GM10266 (cell line): ENCODE measurements around the gene ZDHHC23.
A peak's percentile ranks its signal among the peaks of the same experiment; 100 is the strongest.

Experiments used
- DNase-seq: peaks from one replicate; pipeline ENCODE4 v3.0.0; 2012; ENCODE audit errors: extremely low spot score
- TF ChIP-seq, protein P1 (sequence below): IDR thresholded peaks from 2 replicates; pipeline ENCODE4 v1.5.1; 2012; ENCODE audit warnings: mild to moderate bottlenecking, low read depth; ENCODE audit not compliant: control insufficient read depth, insufficient read depth; ENCODE audit errors: missing control alignments

The ZDHHC23 gene

DNA sequence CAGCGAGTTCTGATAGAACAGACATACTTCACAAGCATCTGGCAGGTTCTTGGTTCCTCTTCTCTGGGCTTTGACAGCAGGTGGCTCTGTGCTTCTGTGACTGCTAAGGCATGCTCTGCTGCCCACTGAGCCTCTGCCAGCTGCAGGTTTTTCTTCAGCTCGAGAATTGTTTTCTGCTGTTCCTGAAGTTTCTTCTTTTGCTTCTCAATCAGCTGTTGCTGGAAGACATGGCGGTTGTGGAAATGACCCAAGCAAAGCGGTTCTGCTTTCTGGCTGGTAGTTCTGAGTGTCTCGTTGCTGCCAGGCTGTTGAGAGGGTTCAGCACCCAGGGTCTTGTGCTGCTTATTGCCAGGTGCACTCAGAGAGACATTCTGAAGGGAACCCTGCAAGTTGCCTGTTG lies 57.7 kb downstream of the ZDHHC23 start:
- TF ChIP-seq, protein P1, sequence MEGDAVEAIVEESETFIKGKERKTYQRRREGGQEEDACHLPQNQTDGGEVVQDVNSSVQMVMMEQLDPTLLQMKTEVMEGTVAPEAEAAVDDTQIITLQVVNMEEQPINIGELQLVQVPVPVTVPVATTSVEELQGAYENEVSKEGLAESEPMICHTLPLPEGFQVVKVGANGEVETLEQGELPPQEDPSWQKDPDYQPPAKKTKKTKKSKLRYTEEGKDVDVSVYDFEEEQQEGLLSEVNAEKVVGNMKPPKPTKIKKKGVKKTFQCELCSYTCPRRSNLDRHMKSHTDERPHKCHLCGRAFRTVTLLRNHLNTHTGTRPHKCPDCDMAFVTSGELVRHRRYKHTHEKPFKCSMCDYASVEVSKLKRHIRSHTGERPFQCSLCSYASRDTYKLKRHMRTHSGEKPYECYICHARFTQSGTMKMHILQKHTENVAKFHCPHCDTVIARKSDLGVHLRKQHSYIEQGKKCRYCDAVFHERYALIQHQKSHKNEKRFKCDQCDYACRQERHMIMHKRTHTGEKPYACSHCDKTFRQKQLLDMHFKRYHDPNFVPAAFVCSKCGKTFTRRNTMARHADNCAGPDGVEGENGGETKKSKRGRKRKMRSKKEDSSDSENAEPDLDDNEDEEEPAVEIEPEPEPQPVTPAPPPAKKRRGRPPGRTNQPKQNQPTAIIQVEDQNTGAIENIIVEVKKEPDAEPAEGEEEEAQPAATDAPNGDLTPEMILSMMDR = no peak
- no peak for DNase-seq

DNA sequence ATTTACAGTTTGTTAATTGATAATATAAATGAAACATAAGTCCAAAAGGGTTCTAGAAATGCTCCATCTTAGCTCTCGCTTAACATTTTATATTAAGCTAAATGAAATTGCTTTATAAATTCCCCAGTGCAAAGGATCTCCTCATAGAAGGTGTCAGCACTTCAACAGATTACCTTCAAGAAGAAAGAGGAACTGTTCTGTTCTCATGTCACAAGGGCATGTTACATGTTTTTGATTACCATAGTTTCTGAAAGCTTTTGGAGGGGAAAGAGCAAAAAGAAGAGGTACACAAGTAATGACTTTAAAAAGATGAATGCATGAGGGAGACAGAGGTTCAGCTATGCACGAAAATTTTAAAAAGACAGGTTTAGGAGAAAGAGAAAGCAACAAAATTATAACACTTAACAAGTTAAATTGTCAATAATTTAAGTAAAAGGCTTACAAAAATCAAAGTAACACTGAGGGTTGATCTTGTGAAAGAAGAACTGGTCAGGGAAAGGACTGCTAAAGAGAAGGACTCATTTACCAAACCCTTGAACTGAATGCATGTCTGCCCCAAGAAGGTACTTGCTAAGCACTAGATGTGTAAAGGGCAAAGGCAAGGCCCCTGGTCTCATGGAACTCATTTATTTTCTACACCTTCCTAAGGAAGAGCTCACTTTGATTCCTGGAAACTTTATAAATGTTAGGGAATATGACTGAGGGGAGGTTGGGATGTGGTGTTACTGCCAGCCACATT lies 63.4 kb downstream of the ZDHHC23 start:
- DNase-seq = peak; percentile 16
- TF ChIP-seq, protein P1 = no peak
